GM19455 (cell line): ENCODE results near the gene ALOX12.
A peak's percentile ranks its signal among the peaks of the same experiment; 100 is the strongest.

Experiments
- ATAC-seq: cut with Tn5 transposase; IDR thresholded peaks from one replicate; pipeline ENCODE4 v1.9.1; 2021; ENCODE audit not compliant: unreplicated experiment

The ALOX12 gene

GRCh38 chr17:7020894-7021664, 25.2 kb downstream of the ALOX12 start:
- no peak for ATAC-seq

- no peak for ATAC-seq
These were observed 26.3 kb downstream of the ALOX12 start for GRCh38 chr17:7021993-7022778.

GRCh38 chr17:7022781-7023571, 27.1 kb downstream of the ALOX12 start, which contains the start of gene BCL6B:
Gene BCL6B, plus strand, starts transcription at chr17:7023050. Its CDS starts 622 bp downstream, at chr17:7023672.
- ATAC-seq, result no peak

- ATAC-seq, result no peak
These were observed 27.9 kb downstream of the ALOX12 start for GRCh38 chr17:7023576-7024401.

- no peak for ATAC-seq
These were observed 28.5 kb downstream of the ALOX12 start for GRCh38 chr17:7024402-7024785.

- no peak for ATAC-seq
These were observed 29.4 kb downstream of the ALOX12 start for GRCh38 chr17:7025245-7025644.

- no peak for ATAC-seq
These were observed 30.7 kb downstream of the ALOX12 start for GRCh38 chr17:7026471-7027115.

- ATAC-seq, result no peak
These were observed 31.5 kb downstream of the ALOX12 start for GRCh38 chr17:7027335-7027734.

- ATAC-seq, result no peak
These were observed 33.2 kb downstream of the ALOX12 start for GRCh38 chr17:7029096-7029495.

GRCh38 chr17:7029659-7030058, 33.8 kb downstream of the ALOX12 start:
- no peak for ATAC-seq

GRCh38 chr17:7034955-7035590, 39.2 kb downstream of the ALOX12 start:
- ATAC-seq, result no peak

- peak; percentile 93 for ATAC-seq
These were observed 39.9 kb downstream of the ALOX12 start, which contains the start of gene SLC16A13 for GRCh38 chr17:7035591-7036368. Gene SLC16A13, plus strand, starts transcription at chr17:7036015. Its CDS starts 368 bp downstream, at chr17:7036383.

- ATAC-seq, result no peak
These were observed 42.4 kb downstream of the ALOX12 start for GRCh38 chr17:7038025-7038862.

- no peak for ATAC-seq
These were observed 44.0 kb downstream of the ALOX12 start for GRCh38 chr17:7039832-7040231.

- no peak for ATAC-seq
These were observed 46.0 kb downstream of the ALOX12 start for GRCh38 chr17:7041607-7042500.

- ATAC-seq, result no peak
These were observed 46.8 kb downstream of the ALOX12 start for GRCh38 chr17:7042501-7043181.
